A673 (cell line): ENCODE results near the gene MGAT4A.

ENCODE experiments used
- CTCF ChIP-seq: fragments of 300-800, 200-600 bp; sonication (generic); conservative IDR thresholded peaks from 2 replicates; pipeline ENCODE4 v1.5.1; 2017; ENCODE audit warnings: low read depth, mild to moderate bottlenecking, antibody characterized with exemption, low read length, moderate library complexity, mixed read lengths
- EZH2 ChIP-seq: fragments of 200-600 bp; sonication (generic); IDR thresholded peaks from 2 replicates; pipeline ENCODE4 v1.6.1; 2017; ENCODE audit warnings: borderline replicate concordance, low read depth, mild to moderate bottlenecking, mixed read lengths, antibody characterized with exemption, low read length; ENCODE audit not compliant: poor library complexity, severe bottlenecking

DNA sequence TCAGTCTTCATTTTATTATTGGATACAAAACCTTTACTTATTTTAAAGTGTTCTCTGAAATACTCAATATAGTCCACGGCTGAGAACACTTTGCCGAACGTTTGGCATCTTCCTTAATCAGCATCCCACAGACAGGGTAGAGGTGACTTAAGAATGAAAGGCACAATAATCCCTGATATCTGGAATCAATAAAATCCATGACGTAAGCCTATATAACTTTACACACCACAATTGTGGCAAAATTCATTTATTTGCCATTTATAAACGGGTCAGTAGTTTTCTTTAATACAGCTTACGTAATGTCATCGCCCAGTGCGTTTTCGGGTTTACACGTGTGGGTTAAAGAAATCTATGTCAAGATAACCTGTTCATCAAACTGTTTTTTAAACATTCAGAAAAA is 1.3 kb downstream of the MGAT4A start:
- TF ChIP-seq CTCF (no peak), EZH2 (no peak)
